ENCODE results near the gene USP2. TPM values are rescaled to one million over a fixed set of nuclear protein-coding genes. Genes with fewer than 3 reads are reported as not detected.

The USP2 gene
- total RNA-seq, 1 donor from 2014 or later = 2.6 TPM

- no peaks in the 10 kb centered on the region for H3K36me3 Mint-ChIP-seq (ENCODE audit: unreplicated experiment)
- H3K9me3 Mint-ChIP-seq (ENCODE audit: unreplicated experiment) = peaks cover 5% of the 10 kb centered on the region
- no peak within 1 kb of the TSS for H3K27ac Mint-ChIP-seq (ENCODE audit: unreplicated experiment)
- peaks cover 17% of the 10 kb centered on the region for H3K27me3 Mint-ChIP-seq (ENCODE audit: unreplicated experiment)
- no peak for DNase-seq
- no peak for TF ChIP-seq CTCF (IDR thresholded peaks at IDR 0.05; ENCODE audit: partially characterized antibody, unreplicated experiment)
- H3K4me3 Mint-ChIP-seq (ENCODE audit: unreplicated experiment) = peak within 1 kb of the TSS; percentile 20
- H3K4me1 Mint-ChIP-seq (ENCODE audit: low read depth, unreplicated experiment) = peaks cover 5% of the 10 kb centered on the region
Observed at GRCh38 chr11:119340335-119341221, 40.9 kb downstream of the USP2 start, which contains the start of gene C1QTNF5. Gene C1QTNF5 (minus strand): TSS chr11:119340883. CDS start chr11:119340397, 486 bp downstream.

DNA sequence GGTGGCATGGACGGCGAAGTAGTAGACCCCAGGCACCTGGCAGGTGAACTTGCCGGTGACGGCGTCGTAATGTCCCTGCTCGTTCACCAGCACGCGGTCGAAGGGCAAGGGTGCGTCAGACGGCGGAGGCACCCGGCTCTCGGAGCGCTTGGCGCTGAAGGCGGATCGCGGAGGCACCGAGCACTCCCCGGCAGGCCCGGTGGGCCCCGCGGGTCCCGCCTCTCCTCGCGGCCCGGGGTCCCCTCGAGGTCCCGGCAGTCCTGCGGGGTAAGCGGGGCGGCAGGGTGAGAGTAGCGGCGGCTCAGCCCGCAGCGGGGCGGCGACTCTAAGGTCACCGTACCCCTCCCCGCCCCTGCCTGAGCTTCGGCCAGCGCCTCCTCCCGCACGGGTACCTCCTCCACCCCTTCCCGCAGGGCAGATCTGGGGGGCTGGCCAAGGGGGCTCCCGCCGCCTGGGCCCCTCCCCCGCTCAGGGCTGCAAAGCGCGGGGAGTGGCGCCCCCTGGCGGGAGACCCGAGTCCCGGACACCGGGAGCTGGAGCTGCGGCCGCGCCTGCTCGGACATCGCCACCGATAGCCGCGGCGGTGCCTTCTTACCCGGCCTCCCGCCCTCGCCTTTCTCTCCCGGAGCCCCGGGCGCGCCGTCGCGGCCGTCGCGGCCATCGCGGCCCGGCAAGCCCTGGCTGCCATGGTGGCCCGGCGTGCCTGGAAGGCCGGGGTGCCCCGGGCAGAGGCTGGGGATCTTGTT is 41.7 kb downstream of the USP2 start:
- Mint-ChIP-seq H3K27ac (ENCODE audit: unreplicated experiment) (no peak overlapping the region), H3K9me3 (ENCODE audit: unreplicated experiment) (peaks cover 4% of the 10 kb centered on the region), H3K4me1 (ENCODE audit: low read depth, unreplicated experiment) (peaks cover 8% of the 10 kb centered on the region), H3K27me3 (ENCODE audit: unreplicated experiment) (peaks cover 17% of the 10 kb centered on the region), H3K36me3 (ENCODE audit: unreplicated experiment) (no peaks in the 10 kb centered on the region), H3K4me3 (ENCODE audit: unreplicated experiment) (peak overlapping the region; percentile 52)
- peak; percentile 89 for DNase-seq
- peak; percentile 99 for TF ChIP-seq CTCF (IDR thresholded peaks at IDR 0.05; ENCODE audit: partially characterized antibody, unreplicated experiment)

DNA sequence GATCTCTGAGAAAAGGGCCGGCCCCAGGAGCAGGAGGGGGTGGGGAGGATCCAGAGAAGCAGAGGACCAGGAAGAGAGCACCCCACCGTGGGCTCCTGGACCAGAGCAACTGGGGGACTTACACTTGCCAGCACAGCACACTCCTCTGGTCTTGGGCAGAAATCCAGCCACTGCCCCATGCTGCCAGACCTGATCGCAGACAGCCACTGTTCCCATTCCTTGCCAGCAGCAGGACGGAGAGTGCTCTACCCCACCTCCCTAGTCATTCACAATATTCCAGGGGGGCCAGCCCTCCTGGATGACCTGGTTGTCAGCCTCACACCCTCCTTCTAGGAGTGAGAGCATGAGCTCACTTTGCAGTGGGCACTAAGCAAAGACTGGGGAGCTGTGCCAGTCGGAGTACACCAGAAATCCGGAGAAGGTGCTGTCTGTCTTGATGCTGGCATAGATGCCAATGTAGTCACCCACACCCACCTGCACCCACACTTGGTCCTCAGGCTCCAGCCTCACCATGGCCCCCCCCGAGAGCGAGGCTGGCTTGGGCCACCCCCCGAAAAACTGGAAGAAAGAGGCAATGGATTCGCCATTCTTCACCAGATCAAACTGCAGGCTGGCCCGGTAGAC is 42.4 kb downstream of the USP2 start:
- H3K27me3 Mint-ChIP-seq (ENCODE audit: unreplicated experiment) = peaks cover 17% of the 10 kb centered on the region
- DNase-seq = no peak

DNA sequence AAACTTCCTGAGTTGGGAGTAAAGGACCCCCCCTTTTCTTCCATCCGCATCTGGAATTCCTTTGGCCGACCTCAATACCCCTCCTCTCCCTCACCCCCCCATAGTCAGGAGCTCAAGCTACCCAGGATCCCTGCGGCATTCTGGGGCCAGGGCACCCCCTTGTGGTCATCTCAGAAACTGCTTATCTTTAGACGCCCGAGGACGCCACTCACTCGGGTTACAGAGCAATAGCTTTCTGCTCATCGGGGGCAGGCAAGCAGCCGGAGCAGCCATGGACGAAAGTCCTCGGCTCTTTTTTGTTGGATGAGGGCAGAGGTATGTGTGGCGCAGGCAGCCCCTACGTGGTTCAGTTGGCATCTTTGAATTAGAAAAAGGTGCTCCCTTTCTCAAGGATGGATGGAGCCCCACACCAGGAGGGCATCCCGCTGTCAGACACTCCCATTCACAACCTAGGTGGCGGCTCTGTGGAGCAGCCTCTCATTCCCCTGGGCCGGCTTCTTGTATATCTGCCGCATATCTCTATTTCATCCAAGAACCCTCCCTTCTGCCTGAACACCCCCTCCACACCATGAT is 43.1 kb downstream of the USP2 start:
- TF ChIP-seq CTCF (IDR thresholded peaks at IDR 0.05; ENCODE audit: partially characterized antibody, unreplicated experiment) = peak; percentile 77
- peak; percentile 83 for DNase-seq
- H3K27ac Mint-ChIP-seq (ENCODE audit: unreplicated experiment) = no peak overlapping the region
- H3K36me3 Mint-ChIP-seq (ENCODE audit: unreplicated experiment) = no peaks in the 10 kb centered on the region
- peaks cover 5% of the 10 kb centered on the region for H3K9me3 Mint-ChIP-seq (ENCODE audit: unreplicated experiment)
- peaks cover 10% of the 10 kb centered on the region for H3K4me1 Mint-ChIP-seq (ENCODE audit: low read depth, unreplicated experiment)
- peak overlapping the region; percentile 57 for H3K4me3 Mint-ChIP-seq (ENCODE audit: unreplicated experiment)
- H3K27me3 Mint-ChIP-seq (ENCODE audit: unreplicated experiment) = peaks cover 14% of the 10 kb centered on the region

More for the DNA sequence above, 42.4 kb downstream of the USP2 start:
- Mint-ChIP-seq H3K9me3 (ENCODE audit: unreplicated experiment) (peaks cover 5% of the 10 kb centered on the region), H3K4me1 (ENCODE audit: low read depth, unreplicated experiment) (peaks cover 10% of the 10 kb centered on the region), H3K27ac (ENCODE audit: unreplicated experiment) (no peak overlapping the region), H3K4me3 (ENCODE audit: unreplicated experiment) (peak overlapping the region; percentile 52), H3K36me3 (ENCODE audit: unreplicated experiment) (no peaks in the 10 kb centered on the region)
- no peak for TF ChIP-seq CTCF (IDR thresholded peaks at IDR 0.05; ENCODE audit: partially characterized antibody, unreplicated experiment)
